Fibroblast of lung (primary cell): ENCODE measurements around the gene STKLD1.

Source experiments
- EZH2 ChIP-seq: IDR thresholded peaks from 2 replicates; pipeline ENCODE4 v1.5.1; 2012; ENCODE audit warnings: low read length, control low read depth, mild to moderate bottlenecking; ENCODE audit errors: missing control alignments
- TF ChIP-seq, protein P1 (sequence below), 2 donors: IDR thresholded peaks in 1 of 2; conservative IDR thresholded peaks in 1 of 2; 1 replicate in 1 of 2; 2 replicates in 1 of 2; pipeline ENCODE4 v1.5.1; 2011 to 2012; ENCODE audit warnings: low read length in 2 of 2, control low read depth in 1 of 2, inconsistent platforms in 1 of 2, low read depth in 1 of 2, mild to moderate bottlenecking in 1 of 2

DNA sequence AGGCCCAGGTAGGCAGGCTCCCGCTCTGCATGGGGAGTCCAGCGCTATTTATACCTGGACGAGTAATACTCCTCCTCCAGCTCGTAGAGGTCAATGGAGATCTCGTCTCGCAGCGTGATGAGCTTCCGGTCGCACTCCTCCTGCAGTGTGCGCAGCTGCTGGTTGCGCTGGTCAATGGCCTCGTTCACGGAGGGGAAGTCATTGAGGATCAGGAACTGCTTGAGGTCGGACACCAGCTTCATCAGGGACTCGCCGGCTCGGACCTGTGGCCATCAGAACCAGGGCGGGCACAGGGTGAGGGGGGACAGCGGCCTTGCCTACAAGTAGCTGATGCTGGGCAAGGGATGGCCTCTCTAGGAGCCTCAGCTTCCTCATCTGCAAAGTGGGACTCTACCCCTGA, 32.1 kb upstream of the STKLD1 start:
- TF ChIP-seq, protein P1, sequence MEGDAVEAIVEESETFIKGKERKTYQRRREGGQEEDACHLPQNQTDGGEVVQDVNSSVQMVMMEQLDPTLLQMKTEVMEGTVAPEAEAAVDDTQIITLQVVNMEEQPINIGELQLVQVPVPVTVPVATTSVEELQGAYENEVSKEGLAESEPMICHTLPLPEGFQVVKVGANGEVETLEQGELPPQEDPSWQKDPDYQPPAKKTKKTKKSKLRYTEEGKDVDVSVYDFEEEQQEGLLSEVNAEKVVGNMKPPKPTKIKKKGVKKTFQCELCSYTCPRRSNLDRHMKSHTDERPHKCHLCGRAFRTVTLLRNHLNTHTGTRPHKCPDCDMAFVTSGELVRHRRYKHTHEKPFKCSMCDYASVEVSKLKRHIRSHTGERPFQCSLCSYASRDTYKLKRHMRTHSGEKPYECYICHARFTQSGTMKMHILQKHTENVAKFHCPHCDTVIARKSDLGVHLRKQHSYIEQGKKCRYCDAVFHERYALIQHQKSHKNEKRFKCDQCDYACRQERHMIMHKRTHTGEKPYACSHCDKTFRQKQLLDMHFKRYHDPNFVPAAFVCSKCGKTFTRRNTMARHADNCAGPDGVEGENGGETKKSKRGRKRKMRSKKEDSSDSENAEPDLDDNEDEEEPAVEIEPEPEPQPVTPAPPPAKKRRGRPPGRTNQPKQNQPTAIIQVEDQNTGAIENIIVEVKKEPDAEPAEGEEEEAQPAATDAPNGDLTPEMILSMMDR (conservative IDR thresholded peaks at IDR 0.05 in 1 of 2, IDR thresholded peaks at IDR 0.05 in 1 of 2; ENCODE audit: low read depth in 1 of 2, low read length in 2 of 2) = no peak
- TF ChIP-seq EZH2 = no peak
